ENCODE results near the gene LASP1.
"Not testable (repeated sequence)": the region's sequence is repeated elsewhere in the genome, so short reads cannot be mapped to it uniquely, and the experiment has no call there.

LASP1 gene

GRCh38 chr17:38940404-38940803, 70.5 kb downstream of the LASP1 start:
- DNase-seq, result no peak

- DNase-seq, result no peak
Observed at GRCh38 chr17:38942696-38943334, 73.0 kb downstream of the LASP1 start.

- no peak for DNase-seq
Observed at GRCh38 chr17:38943607-38944006, 73.7 kb downstream of the LASP1 start.

- DNase-seq, result no peak
Observed at GRCh38 chr17:38947189-38947588, 77.3 kb downstream of the LASP1 start.

- DNase-seq, result not testable (repeated sequence)
Observed at GRCh38 chr17:38953800-38954199, 83.9 kb downstream of the LASP1 start.

- DNase-seq, result no peak
Observed at GRCh38 chr17:38958326-38958725, 88.5 kb downstream of the LASP1 start.

- no peak for DNase-seq
Observed at GRCh38 chr17:38958756-38959155, 88.9 kb downstream of the LASP1 start.

GRCh38 chr17:38959508-38959907, 89.7 kb downstream of the LASP1 start:
- DNase-seq, result no peak

GRCh38 chr17:38960402-38960801, 90.5 kb downstream of the LASP1 start:
- no peak for DNase-seq

- no peak for DNase-seq
Observed at GRCh38 chr17:38961413-38961812, 91.6 kb downstream of the LASP1 start.

- DNase-seq, result peak; percentile 94
Observed at GRCh38 chr17:38967290-38967738, 97.5 kb downstream of the LASP1 start, which contains the start of gene FBXO47. Gene FBXO47, minus strand, starts transcription at chr17:38967403. Its CDS starts 4,378 bp downstream, at chr17:38963025.

- no peak for DNase-seq
Observed at GRCh38 chr17:38969281-38969680, 99.4 kb downstream of the LASP1 start.

GRCh38 chr17:38970128-38970527, 100.3 kb downstream of the LASP1 start:
- no peak for DNase-seq

GRCh38 chr17:38970804-38971203, 100.9 kb downstream of the LASP1 start:
- no peak for DNase-seq

Measured in femur (tissue), 1 donor.